HepG2 (cell line): ENCODE measurements around the gene SSNA1. TPM values are rescaled to one million over a fixed set of nuclear protein-coding genes. Genes with fewer than 3 reads are reported as not detected.

Source experiments
- AKNA ChIP-seq: sonication (generic); formaldehyde crosslinking; IDR thresholded peaks from 2 replicates; pipeline ENCODE4 v1.4.0; 2020; ENCODE audit warnings: missing genetic modification reagents, borderline replicate concordance
- ESRRA ChIP-seq: sonication (generic); formaldehyde crosslinking; IDR thresholded peaks from 2 replicates; pipeline ENCODE4 v1.5.1; 2020; ENCODE audit warnings: mild to moderate bottlenecking, low read depth, missing genetic modification reagents
- HDAC2 ChIP-seq: sonication (generic); formaldehyde crosslinking; IDR thresholded peaks from 2 replicates; pipeline ENCODE4 v1.4.0; 2020; ENCODE audit warnings: missing genetic modification reagents
- HHEX ChIP-seq: IDR thresholded peaks from 2 replicates; pipeline ENCODE4 v1.6.1; 2016; ENCODE audit warnings: control low read depth
- MED8 ChIP-seq: sonication (generic); formaldehyde crosslinking; IDR thresholded peaks from 2 replicates; pipeline ENCODE4 v1.8.1; 2023; ENCODE audit warnings: mild to moderate bottlenecking, missing genetic modification reagents; ENCODE audit not compliant: insufficient replicate concordance
- MZF1 ChIP-seq: sonication (generic); formaldehyde crosslinking; IDR thresholded peaks from 2 replicates; pipeline ENCODE4 v1.8.1; 2023; ENCODE audit warnings: mild to moderate bottlenecking, missing genetic modification reagents, borderline replicate concordance
- NR3C1 ChIP-seq: sonication (generic); formaldehyde crosslinking; IDR thresholded peaks from 2 replicates; pipeline ENCODE4 v1.4.0; 2020; ENCODE audit warnings: missing genetic modification reagents
- ONECUT2 ChIP-seq: sonication (generic); formaldehyde crosslinking; IDR thresholded peaks from 2 replicates; pipeline ENCODE4 v1.4.0; 2020; ENCODE audit warnings: missing genetic modification reagents
- PBX3 ChIP-seq: sonication (generic); formaldehyde crosslinking; IDR thresholded peaks from 2 replicates; pipeline ENCODE4 v1.8.1; 2023; ENCODE audit warnings: missing genetic modification reagents, inconsistent platforms, borderline replicate concordance
- STAT6 ChIP-seq: sonication (generic); formaldehyde crosslinking; IDR thresholded peaks from 2 replicates; pipeline ENCODE4 v1.4.0; 2020; ENCODE audit warnings: missing genetic modification reagents, mild to moderate bottlenecking, borderline replicate concordance
- ZNF256 ChIP-seq: sonication (generic); formaldehyde crosslinking; conservative IDR thresholded peaks from 2 replicates; pipeline ENCODE4 v1.4.0; 2020; ENCODE audit warnings: missing genetic modification reagents
- ZNF30 ChIP-seq: sonication (generic); formaldehyde crosslinking; IDR thresholded peaks from 2 replicates; pipeline ENCODE4 v1.5.0; 2020; ENCODE audit warnings: mild to moderate bottlenecking, missing genetic modification reagents
- ZNF574 ChIP-seq: sonication (generic); formaldehyde crosslinking; IDR thresholded peaks from 2 replicates; pipeline ENCODE4 v1.4.0; 2020; ENCODE audit warnings: missing genetic modification reagents
- ZNF674 ChIP-seq: sonication (generic); formaldehyde crosslinking; IDR thresholded peaks from 2 replicates; pipeline ENCODE4 v1.5.0; 2020; ENCODE audit warnings: low read depth, mild to moderate bottlenecking, missing genetic modification reagents
- ZNF709 ChIP-seq: sonication (generic); formaldehyde crosslinking; IDR thresholded peaks from 2 replicates; pipeline ENCODE4 v1.5.0; 2020; ENCODE audit warnings: mild to moderate bottlenecking, missing genetic modification reagents
- ZNF761 ChIP-seq: sonication (generic); formaldehyde crosslinking; conservative IDR thresholded peaks from 2 replicates; pipeline ENCODE4 v1.4.0; 2020; ENCODE audit warnings: mild to moderate bottlenecking, missing genetic modification reagents
- ZNF790 ChIP-seq: sonication (generic); formaldehyde crosslinking; IDR thresholded peaks from 2 replicates; pipeline ENCODE4 v1.8.0; 2022; ENCODE audit warnings: missing genetic modification reagents, mild to moderate bottlenecking, borderline replicate concordance
- ZNF850 ChIP-seq: sonication (generic); formaldehyde crosslinking; conservative IDR thresholded peaks from 2 replicates; pipeline ENCODE4 v1.9.0; 2021; ENCODE audit warnings: mild to moderate bottlenecking, missing genetic modification reagents
- ZSCAN20 ChIP-seq: sonication (generic); formaldehyde crosslinking; IDR thresholded peaks from 2 replicates; pipeline ENCODE4 v1.4.0; 2020; ENCODE audit warnings: missing genetic modification reagents, mild to moderate bottlenecking, borderline replicate concordance
- polyA plus RNA-seq, 8 experiments: library from polyadenylated mRNA; depleted of rRNA in 3 of 8; stranded (reverse) in 7 of 8; unstranded in 1 of 8; fragments of >200 nt; fragmentation: Illumina TruSeq in 4 of 8; extraction: Trizol in 4 of 8; gene quantifications; 2 replicates each; pipeline versions ENCODE4 v1.2.1 to v1.2.3, GENCODE V29; 2011 to 2016; ENCODE audit warnings: low read depth in 4 of 8, missing spikeins in 1 of 8, mixed read lengths in 1 of 8; ENCODE audit not compliant: insufficient read depth in 1 of 8
- total RNA-seq, 5 experiments: library from RNA; depleted of rRNA; stranded (reverse); fragments of >200 nt; fragmentation: Illumina TruSeq; extraction: Trizol; gene quantifications; 2 replicates each; pipeline ENCODE4 v1.2.3, GENCODE V29; 2016; ENCODE audit warnings: low read depth in 1 of 5

The SSNA1 gene
- total and polyA plus RNA-seq, 2 of the 13 experiments (the other 11 are each of a cell fraction or from before 2014, with no cell fraction given): 35.9 to 49.4 TPM

GRCh38 chr9:137218754-137219271 lies 30.3 kb downstream of the SSNA1 start (continued):
- TF ChIP-seq ZNF790 (CRISPR knock-in tag) (no peak), ZNF674 (CRISPR knock-in tag) (no peak), ZNF761 (CRISPR knock-in tag) (no peak), STAT6 (CRISPR knock-in tag) (no peak), NR3C1 (CRISPR knock-in tag) (no peak), MZF1 (CRISPR knock-in tag) (no peak), AKNA (CRISPR knock-in tag) (no peak), ESRRA (no peak), ZNF574 (0 out of 2 replicates have a peak, but pooled peaks have one; percentile 45), HDAC2 (CRISPR knock-in tag) (peak; percentile 75), HHEX (CRISPR knock-in tag) (no peak), PBX3 (CRISPR knock-in tag) (no peak), ZNF709 (CRISPR knock-in tag) (no peak), ZNF256 (CRISPR knock-in tag) (no peak), ZSCAN20 (no peak), MED8 (CRISPR knock-in tag) (no peak), ZNF850 (CRISPR knock-in tag) (no peak), ZNF30 (CRISPR knock-in tag) (no peak), ONECUT2 (no peak)
